GM10248 (cell line): ENCODE measurements around the gene TEX35.

Experiments
- CTCF ChIA-PET: fragments of 300-600 bp; sonication (Branson Sonifier 250); formaldehyde crosslinking; extraction: SDS; loops from one replicate; lab custom pipeline; 2021; ENCODE audit warnings: antibody characterized with exemption; lab: Yijun Ruan, JAX
- POLR2A ChIA-PET: fragments of 350-650 bp; sonication (Branson Sonifier 250); formaldehyde crosslinking; extraction: SDS; loops from one replicate; lab custom pipeline; 2020; ENCODE audit warnings: antibody characterized with exemption; lab: Yijun Ruan, JAX
- DNase-seq: peaks from one replicate; pipeline ENCODE4 v3.0.0; 2012; ENCODE audit errors: extremely low spot score
- CTCF ChIP-seq: IDR thresholded peaks from 2 replicates; pipeline ENCODE4 v1.5.1; 2012; ENCODE audit warnings: mild to moderate bottlenecking, low read depth; ENCODE audit errors: extremely low read depth, missing control alignments, control extremely low read depth

Gene TEX35

GRCh38 chr1:178563099-178563820 is 50.4 kb downstream of the TEX35 start:
- ChIA-PET POLR2A (no interaction called here), CTCF (interaction anchor here (1.0 to 2.3 kb wide), 4 partner anchors 13 to 62 kb away, joined by 3 to 10 read pairs (median 8); no protein-coding TSS in a partner anchor)
- TF ChIP-seq CTCF, result no peak
- DNase-seq, result no peak

GRCh38 chr1:178564086-178564782 is 51.3 kb downstream of the TEX35 start:
- TF ChIP-seq CTCF, result no peak
- CTCF ChIA-PET, result interaction anchor here (0.7 to 2.3 kb wide), 8 partner anchors 9 to 443 kb away, joined by 3 to 10 read pairs (median 3); no protein-coding TSS in a partner anchor
- no peak for DNase-seq
- POLR2A ChIA-PET, result no interaction called here

GRCh38 chr1:178564783-178565180 is 51.9 kb downstream of the TEX35 start:
- no peak for DNase-seq
- no peak for TF ChIP-seq CTCF
- ChIA-PET POLR2A (no interaction called here), CTCF (interaction anchor here (0.7 to 1.6 kb wide), 8 partner anchors 8 to 443 kb away, joined by 3 to 8 read pairs (median 4); no protein-coding TSS in a partner anchor)

GRCh38 chr1:178565586-178565985 is 52.7 kb downstream of the TEX35 start:
- ChIA-PET CTCF (interaction anchor here (0.9 to 1.6 kb wide), 3 partner anchors 11 to 34 kb away, joined by 3 to 4 read pairs (median 4); no protein-coding TSS in a partner anchor), POLR2A (no interaction called here)
- no peak for TF ChIP-seq CTCF
- no peak for DNase-seq

- DNase-seq, result no peak
- ChIA-PET CTCF (interaction anchor here (0.9 to 1.6 kb wide), 4 partner anchors 10 to 83 kb away, joined by 3 to 4 read pairs (median 4); no protein-coding TSS in a partner anchor), POLR2A (no interaction called here)
- no peak for TF ChIP-seq CTCF
These were observed 53.3 kb downstream of the TEX35 start for GRCh38 chr1:178566187-178566586.

GRCh38 chr1:178571807-178572206 is 58.9 kb downstream of the TEX35 start:
- DNase-seq, result no peak
- TF ChIP-seq CTCF, result no peak
- POLR2A ChIA-PET, result no interaction called here
- CTCF ChIA-PET, result interaction anchor here (1.6 to 2.4 kb wide), 4 partner anchors 9 to 32 kb away, joined by 3 to 14 read pairs (median 6); no protein-coding TSS in a partner anchor
